CD4-positive, alpha-beta memory T cell (primary cell): ENCODE results near the gene TRRAP. TPM values are rescaled to one million over a fixed set of nuclear protein-coding genes. Genes with fewer than 3 reads are reported as not detected.
"Not testable (repeated sequence)": the region's sequence is repeated elsewhere in the genome, so short reads cannot be mapped to it uniquely, and the experiment has no call there.

Experiments
- CTCF ChIA-PET: fragments of 350-600 bp; sonication (Branson Sonifier 250); formaldehyde crosslinking; loops from one replicate; lab custom pipeline; 2021; ENCODE audit warnings: inconsistent platforms; ENCODE audit not compliant: partially characterized antibody; lab: Charles Lee
- POLR2A ChIA-PET: fragments of 350-600 bp; sonication (Branson Sonifier 250); formaldehyde crosslinking; loops from one replicate; lab custom pipeline; 2021; ENCODE audit not compliant: partially characterized antibody; lab: Charles Lee
- DNase-seq, 5 donors: peaks; one replicate each; pipeline versions ENCODE4 v3.0.0 to v3.0.0-alpha.2; 2020 to 2022; ENCODE audit warnings: mixed read lengths in 1 of 5
- H3K27ac ChIP-seq: one replicate; pipeline ENCODE4 v1.7.0; 2013; ENCODE audit warnings: low read depth, low read length
- H3K27me3 ChIP-seq: 2 replicates; pipeline ENCODE4 v1.7.0; 2013; ENCODE audit warnings: mild to moderate bottlenecking, low read length, moderate library complexity; ENCODE audit not compliant: insufficient read depth
- H3K36me3 ChIP-seq: 2 replicates; pipeline ENCODE4 v1.7.0; 2013; ENCODE audit warnings: mild to moderate bottlenecking, low read length, moderate library complexity; ENCODE audit not compliant: insufficient read depth
- H3K4me1 ChIP-seq: 2 replicates; pipeline ENCODE4 v1.7.0; 2013; ENCODE audit warnings: mild to moderate bottlenecking, low read length, moderate library complexity; ENCODE audit not compliant: insufficient read depth
- H3K4me3 ChIP-seq, 2 donors: one replicate each; pipeline ENCODE4 v1.7.0; 2013; ENCODE audit warnings: low read length in 2 of 2, mild to moderate bottlenecking in 1 of 2
- H3K9me3 ChIP-seq, 2 donors: one replicate each; pipeline ENCODE4 v1.7.0; 2013; ENCODE audit warnings: low read length in 2 of 2, control low read depth in 1 of 2; ENCODE audit not compliant: control insufficient read depth in 1 of 2
- H3K27ac Mint-ChIP-seq, 7 donors: one replicate each; pipeline ENCODE4 v1.8.0; 2020 to 2021; ENCODE audit warnings: mixed read lengths in 7 of 7, mild to moderate bottlenecking in 6 of 7, inconsistent platforms in 3 of 7, moderate library complexity in 3 of 7
- H3K27me3 Mint-ChIP-seq, 2 donors: one replicate each; pipeline ENCODE4 v1.8.0; 2020 to 2021; ENCODE audit warnings: mixed read lengths in 2 of 2
- H3K36me3 Mint-ChIP-seq, 2 donors: one replicate each; pipeline ENCODE4 v1.8.0; 2020 to 2021; ENCODE audit warnings: mixed read lengths in 2 of 2, inconsistent platforms in 1 of 2, mild to moderate bottlenecking in 1 of 2
- H3K4me1 Mint-ChIP-seq, 4 donors: one replicate each; pipeline ENCODE4 v1.8.0; 2020 to 2021; ENCODE audit warnings: mixed read lengths in 4 of 4, mild to moderate bottlenecking in 1 of 4
- H3K4me3 Mint-ChIP-seq, 8 donors: one replicate each; pipeline ENCODE4 v1.8.0; 2020 to 2021; ENCODE audit warnings: mixed read lengths in 8 of 8, mild to moderate bottlenecking in 7 of 8, moderate library complexity in 6 of 8, inconsistent platforms in 3 of 8
- H3K9me3 Mint-ChIP-seq, 8 donors: one replicate each; pipeline ENCODE4 v1.8.0; 2020 to 2021; ENCODE audit warnings: mixed read lengths in 8 of 8, mild to moderate bottlenecking in 5 of 8, inconsistent platforms in 3 of 8, moderate library complexity in 1 of 8
- intact Hi-C: fragments of 100-400 bp; cut with micrococcal nuclease; formaldehyde crosslinking; loops from one replicate; pipeline ENCODE4 v1.15.1; 2023
- polyA plus RNA-seq, 2 donors: library from polyadenylated mRNA; unstranded; fragments of 300-500 nt; fragmentation: Illumina TruSeq; gene quantifications; one replicate each; pipeline ENCODE4 v1.2.3, GENCODE V29; 2021
- total RNA-seq, 2 experiments: library from RNA; stranded (reverse); gene quantifications; one replicate each; pipeline ENCODE4 v1.2.3, GENCODE V29; 2021

Gene TRRAP
- total and polyA plus RNA-seq, 4 experiments from 2014 or later: 0.42 to 89.9 (median 46.0) TPM

DNA sequence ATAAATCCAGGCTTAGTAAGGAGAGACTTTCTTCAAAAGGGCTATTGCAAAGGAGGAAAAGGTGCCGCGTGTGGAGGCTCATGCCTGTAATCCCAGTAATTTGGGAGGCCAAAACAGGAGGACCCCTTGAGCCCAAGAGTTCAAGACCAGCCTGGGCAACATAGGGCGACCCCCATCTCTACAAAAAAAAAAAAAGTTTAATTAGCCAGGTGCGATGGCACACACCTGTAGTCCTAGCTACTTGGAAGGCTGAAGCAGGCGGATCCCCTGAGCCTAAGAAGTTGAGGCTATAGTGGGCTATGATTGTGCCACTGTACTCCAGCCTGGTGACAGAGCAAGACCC is 40.7 kb upstream of the TRRAP start:
- no peak overlapping the region for H3K4me3 ChIP-seq
- H3K36me3 ChIP-seq: no peaks in the 10 kb centered on the region
- Mint-ChIP-seq H3K4me3 (no peak overlapping the region), H3K9me3 (no peaks in the 10 kb centered on the region), H3K27me3 (peaks cover 2 to 4% of the 10 kb centered on the region in 2 donors), H3K27ac (no peak overlapping the region), H3K36me3 (no peaks in the 10 kb centered on the region), H3K4me1 (peaks cover 0 to 5% (median 0%) of the 10 kb centered on the region in 4 donors)
- DNase-seq: no peak
- POLR2A ChIA-PET: no interaction called here
- H3K9me3 ChIP-seq: no peaks in the 10 kb centered on the region
- no peaks in the 10 kb centered on the region for H3K27me3 ChIP-seq
- no peaks in the 10 kb centered on the region for H3K4me1 ChIP-seq
- CTCF ChIA-PET: interaction anchor here (0.6 to 8.2 kb wide), 3 partner anchors 92 to 990 kb away, joined by 3 to 111 read pairs (median 3); no protein-coding TSS in a partner anchor
- no peak overlapping the region for H3K27ac ChIP-seq
- intact Hi-C loops: no loop called here

DNA sequence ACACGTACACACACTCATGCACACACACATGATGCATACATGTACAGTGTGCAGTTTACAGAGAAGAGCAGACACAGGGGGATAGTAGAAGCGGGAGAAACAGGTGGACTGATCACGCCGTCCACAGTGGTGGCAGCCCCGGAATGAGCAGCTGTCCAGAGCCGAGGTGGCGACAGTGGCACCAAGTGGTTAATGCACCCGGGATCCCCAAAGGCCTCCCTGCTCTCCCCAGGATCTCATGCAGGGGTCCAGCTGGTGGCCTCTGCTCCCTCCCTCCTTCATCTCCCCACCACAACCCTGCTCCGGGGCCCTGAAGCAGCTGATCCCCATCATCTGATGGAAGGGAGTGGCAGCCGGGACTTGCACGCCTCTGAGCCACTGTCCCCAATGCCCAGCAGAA is 38.2 kb upstream of the TRRAP start:
- no peak overlapping the region for H3K27ac Mint-ChIP-seq
- H3K27me3 ChIP-seq: no peaks in the 10 kb centered on the region
- no peak for DNase-seq
- peaks cover 0 to 5% (median 0%) of the 10 kb centered on the region in 4 donors for H3K4me1 Mint-ChIP-seq
- intact Hi-C loops: no loop called here
- H3K4me3 Mint-ChIP-seq: no peak overlapping the region
- no peak overlapping the region for H3K4me3 ChIP-seq
- H3K27ac ChIP-seq: no peak overlapping the region
- H3K4me1 ChIP-seq: no peaks in the 10 kb centered on the region
- ChIA-PET POLR2A (no interaction called here), CTCF (interaction anchor here (0.5 to 8.2 kb wide), 7 partner anchors 8 to 406 kb away, joined by 3 to 111 read pairs (median 7); no protein-coding TSS in a partner anchor)
- no peaks in the 10 kb centered on the region for H3K36me3 ChIP-seq
- H3K36me3 Mint-ChIP-seq: no peaks in the 10 kb centered on the region
- no peaks in the 10 kb centered on the region for H3K9me3 Mint-ChIP-seq
- peaks cover 2 to 8% of the 10 kb centered on the region in 2 donors for H3K27me3 Mint-ChIP-seq
- H3K9me3 ChIP-seq: no peaks in the 10 kb centered on the region

DNA sequence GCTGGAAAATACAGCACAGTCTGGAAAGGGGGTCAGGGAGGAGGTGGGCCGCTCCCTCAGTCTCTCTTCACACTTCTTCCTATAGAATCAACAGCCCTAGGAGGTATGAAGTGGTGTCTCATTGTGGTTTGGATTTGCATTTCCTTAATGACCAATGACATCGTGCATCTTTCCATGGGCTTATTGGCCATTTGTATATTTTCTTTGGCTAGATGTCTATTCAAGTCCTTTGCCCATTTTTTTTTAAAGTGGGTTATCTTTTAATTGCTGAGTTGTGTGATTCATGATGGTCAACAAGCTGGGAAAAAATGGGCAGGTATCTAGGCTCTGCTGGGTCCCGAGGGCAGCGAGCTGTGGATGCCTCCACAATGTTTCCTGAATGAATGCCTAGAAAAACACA is 37.6 kb upstream of the TRRAP start:
- H3K9me3 Mint-ChIP-seq: no peaks in the 10 kb centered on the region
- intact Hi-C loops: loop anchor here (1.0 kb wide), 1 partner anchor 407 kb away; no protein-coding TSS in a partner anchor
- no peaks in the 10 kb centered on the region for H3K4me1 ChIP-seq

GRCh38 chr7:98841179-98841997 is 36.9 kb upstream of the TRRAP start:
- Histone ChIP-seq H3K4me1 (no peaks in the 10 kb centered on the region), H3K27ac (no peak overlapping the region), H3K27me3 (no peaks in the 10 kb centered on the region), H3K4me3 (no peak overlapping the region), H3K9me3 (no peaks in the 10 kb centered on the region), H3K36me3 (no peaks in the 10 kb centered on the region)
- intact Hi-C loops: loop anchor here (1.0 kb wide), 1 partner anchor 408 kb away; no protein-coding TSS in a partner anchor
- H3K36me3 Mint-ChIP-seq: no peaks in the 10 kb centered on the region
- peak; percentile 38 to 57 (median 46) for DNase-seq
- ChIA-PET POLR2A (no interaction called here), CTCF (interaction anchor here (0.7 to 8.2 kb wide), 13 partner anchors 9 to 420 kb away, joined by 3 to 111 read pairs (median 4); no protein-coding TSS in a partner anchor)
- H3K4me3 Mint-ChIP-seq: no peak overlapping the region
- no peak overlapping the region for H3K27ac Mint-ChIP-seq
- no peaks in the 10 kb centered on the region for H3K9me3 Mint-ChIP-seq
- peaks cover 2 to 8% of the 10 kb centered on the region in 2 donors for H3K27me3 Mint-ChIP-seq
- H3K4me1 Mint-ChIP-seq: peaks cover 0 to 5% (median 0%) of the 10 kb centered on the region in 4 donors

More for the DNA sequence above, 37.6 kb upstream of the TRRAP start:
- no peaks in the 10 kb centered on the region for H3K27me3 ChIP-seq
- H3K36me3 ChIP-seq: no peaks in the 10 kb centered on the region
- H3K4me3 ChIP-seq: no peak overlapping the region
- no peaks in the 10 kb centered on the region for H3K9me3 ChIP-seq
- no peak overlapping the region for H3K27ac ChIP-seq
- H3K4me1 Mint-ChIP-seq: peaks cover 0 to 5% (median 0%) of the 10 kb centered on the region in 4 donors
- no peak for DNase-seq
- H3K27ac Mint-ChIP-seq: no peak overlapping the region
- no peaks in the 10 kb centered on the region for H3K36me3 Mint-ChIP-seq
- no peak overlapping the region for H3K4me3 Mint-ChIP-seq
- CTCF ChIA-PET: interaction anchor here (1.0 to 8.2 kb wide), 10 partner anchors 9 to 407 kb away, joined by 3 to 111 read pairs (median 6); no protein-coding TSS in a partner anchor
- POLR2A ChIA-PET: no interaction called here
- H3K27me3 Mint-ChIP-seq: peaks cover 2 to 8% of the 10 kb centered on the region in 2 donors

DNA sequence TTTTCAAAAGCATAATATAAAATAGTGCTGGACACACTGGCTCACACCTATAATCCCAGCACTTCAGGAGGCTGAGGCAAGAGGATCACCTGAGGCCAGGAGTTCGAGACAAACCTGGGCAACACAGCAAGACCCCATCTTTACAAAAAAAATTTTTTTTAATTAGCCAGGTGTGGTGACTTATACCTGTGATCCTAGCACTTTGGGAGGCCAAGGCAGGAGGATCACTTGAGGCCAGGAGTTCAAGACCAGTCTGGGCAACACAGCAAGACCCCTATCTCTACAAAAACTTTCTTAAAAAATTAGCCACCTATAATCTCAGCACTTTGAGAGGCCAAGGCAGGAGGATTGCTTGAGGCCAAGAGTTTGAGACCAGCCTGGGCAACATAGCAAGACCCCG is 35.8 kb upstream of the TRRAP start:
- H3K27ac ChIP-seq, H3K36me3 Mint-ChIP-seq, H3K27me3 Mint-ChIP-seq, H3K36me3 ChIP-seq, H3K27ac Mint-ChIP-seq, intact Hi-C loops, H3K27me3 ChIP-seq, H3K4me1 ChIP-seq, DNase-seq, H3K4me3 ChIP-seq, H3K9me3 Mint-ChIP-seq, H3K4me3 Mint-ChIP-seq, H3K9me3 ChIP-seq, POLR2A ChIA-PET, H3K4me1 Mint-ChIP-seq: not testable (repeated sequence)
- CTCF ChIA-PET: interaction anchor here (2.2 to 8.2 kb wide), 4 partner anchors 8 to 409 kb away, joined by 7 to 111 read pairs (median 26); no protein-coding TSS in a partner anchor

- H3K27me3 Mint-ChIP-seq: peaks cover 2 to 4% of the 10 kb centered on the region in 2 donors
- no peak for DNase-seq
These were observed 29.4 kb upstream of the TRRAP start for GRCh38 chr7:98848918-98849317.

DNA sequence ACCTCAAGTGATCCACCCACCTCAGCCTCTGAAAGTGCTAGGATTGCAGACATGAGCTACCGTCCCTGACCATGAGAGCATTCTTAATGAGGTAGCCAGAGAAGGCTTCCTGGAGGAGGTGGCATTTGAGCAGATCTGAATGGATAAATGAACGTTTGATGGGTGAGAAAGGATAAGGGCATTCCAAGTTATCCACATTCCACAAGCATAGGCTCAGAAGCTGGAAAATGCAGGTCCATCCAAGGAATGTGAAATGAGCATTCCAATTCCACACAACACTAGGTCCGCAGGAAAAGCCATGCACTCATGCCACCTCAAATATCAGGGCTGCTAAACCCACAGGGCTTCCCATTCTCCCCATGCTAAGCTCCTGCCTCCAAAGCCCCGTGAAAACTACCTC is 25.5 kb upstream of the TRRAP start:
- CTCF ChIA-PET: no interaction called here
- no peaks in the 10 kb centered on the region for H3K27me3 ChIP-seq
- no peaks in the 10 kb centered on the region for H3K4me1 ChIP-seq
- no peak for DNase-seq
- H3K27ac ChIP-seq: no peak overlapping the region
- no peak overlapping the region for H3K4me3 Mint-ChIP-seq
- POLR2A ChIA-PET: no interaction called here
- intact Hi-C loops: no loop called here
- H3K9me3 Mint-ChIP-seq: peaks cover 0 to 10% (median 4%) of the 10 kb centered on the region in 8 donors
- H3K36me3 Mint-ChIP-seq: peaks cover 0 to 3% of the 10 kb centered on the region in 2 donors
- no peak overlapping the region for H3K4me3 ChIP-seq
- peak overlapping the region in 1 of 7 donors; percentile 43 for H3K27ac Mint-ChIP-seq
- H3K4me1 Mint-ChIP-seq: no peaks in the 10 kb centered on the region
- H3K36me3 ChIP-seq: no peaks in the 10 kb centered on the region
- no peaks in the 10 kb centered on the region for H3K9me3 ChIP-seq
- peaks cover 2 to 4% of the 10 kb centered on the region in 2 donors for H3K27me3 Mint-ChIP-seq

More at GRCh38 chr7:98848918-98849317, 29.4 kb upstream of the TRRAP start:
- intact Hi-C loops: no loop called here
- Mint-ChIP-seq H3K9me3 (peaks cover 0 to 10% (median 4%) of the 10 kb centered on the region in 8 donors), H3K4me1 (no peaks in the 10 kb centered on the region), H3K36me3 (peaks cover 0 to 3% of the 10 kb centered on the region in 2 donors), H3K27ac (no peak overlapping the region), H3K4me3 (no peak overlapping the region)
- Histone ChIP-seq H3K27me3 (no peaks in the 10 kb centered on the region), H3K9me3 (no peaks in the 10 kb centered on the region), H3K4me3 (no peak overlapping the region), H3K36me3 (no peaks in the 10 kb centered on the region), H3K27ac (no peak overlapping the region), H3K4me1 (no peaks in the 10 kb centered on the region)
- ChIA-PET CTCF (interaction anchor here (1.3 kb wide), 1 partner anchor 10 kb away, joined by 5 read pairs; no protein-coding TSS in a partner anchor), POLR2A (no interaction called here)
